ENCODE measurements around the gene IGF2BP2.

DNA sequence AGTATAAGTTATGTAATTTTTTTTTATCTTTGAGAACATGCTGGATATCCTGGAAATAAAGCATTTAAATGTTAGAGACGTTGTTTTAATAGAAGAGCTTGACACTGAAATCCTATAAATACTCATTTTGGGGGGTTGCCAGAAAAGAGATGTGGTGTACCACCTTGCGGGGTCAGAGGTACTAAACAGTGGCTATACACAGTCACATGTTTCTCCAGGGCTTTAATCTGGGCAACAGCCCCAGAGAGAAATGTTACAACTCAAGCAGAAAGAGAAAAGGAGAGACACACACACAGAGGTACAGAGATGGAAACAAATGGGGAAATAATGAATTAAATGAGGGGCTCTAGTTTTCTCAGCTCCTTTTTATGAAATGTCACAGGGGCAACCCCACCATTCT, 124.9 kb downstream of the IGF2BP2 start:
- TF ChIP-seq, protein P1, sequence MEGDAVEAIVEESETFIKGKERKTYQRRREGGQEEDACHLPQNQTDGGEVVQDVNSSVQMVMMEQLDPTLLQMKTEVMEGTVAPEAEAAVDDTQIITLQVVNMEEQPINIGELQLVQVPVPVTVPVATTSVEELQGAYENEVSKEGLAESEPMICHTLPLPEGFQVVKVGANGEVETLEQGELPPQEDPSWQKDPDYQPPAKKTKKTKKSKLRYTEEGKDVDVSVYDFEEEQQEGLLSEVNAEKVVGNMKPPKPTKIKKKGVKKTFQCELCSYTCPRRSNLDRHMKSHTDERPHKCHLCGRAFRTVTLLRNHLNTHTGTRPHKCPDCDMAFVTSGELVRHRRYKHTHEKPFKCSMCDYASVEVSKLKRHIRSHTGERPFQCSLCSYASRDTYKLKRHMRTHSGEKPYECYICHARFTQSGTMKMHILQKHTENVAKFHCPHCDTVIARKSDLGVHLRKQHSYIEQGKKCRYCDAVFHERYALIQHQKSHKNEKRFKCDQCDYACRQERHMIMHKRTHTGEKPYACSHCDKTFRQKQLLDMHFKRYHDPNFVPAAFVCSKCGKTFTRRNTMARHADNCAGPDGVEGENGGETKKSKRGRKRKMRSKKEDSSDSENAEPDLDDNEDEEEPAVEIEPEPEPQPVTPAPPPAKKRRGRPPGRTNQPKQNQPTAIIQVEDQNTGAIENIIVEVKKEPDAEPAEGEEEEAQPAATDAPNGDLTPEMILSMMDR (IDR thresholded peaks at IDR 0.05) = no peak
- TF ChIP-seq POLR2AphosphoS5 (IDR thresholded peaks at IDR 0.05; ENCODE audit: insufficient read depth in 1 of 2, low read depth in 1 of 2) = no peak
